Measurements from ENCODE around the gene CACNG4.

CACNG4 gene

GRCh38 chr17:66935717-66936116, 28.8 kb upstream of the CACNG4 start:
- no peak overlapping the region for H3K4me3 ChIP-seq (ENCODE audit: low read depth, low read length)
- TF ChIP-seq CTCF (IDR thresholded peaks at IDR 0.05; ENCODE audit: borderline replicate concordance, insufficient read depth, low read depth, low read length), result no peak

GRCh38 chr17:66938656-66939055, 25.9 kb upstream of the CACNG4 start:
- TF ChIP-seq CTCF (IDR thresholded peaks at IDR 0.05; ENCODE audit: borderline replicate concordance, insufficient read depth, low read depth, low read length), result no peak

DNA sequence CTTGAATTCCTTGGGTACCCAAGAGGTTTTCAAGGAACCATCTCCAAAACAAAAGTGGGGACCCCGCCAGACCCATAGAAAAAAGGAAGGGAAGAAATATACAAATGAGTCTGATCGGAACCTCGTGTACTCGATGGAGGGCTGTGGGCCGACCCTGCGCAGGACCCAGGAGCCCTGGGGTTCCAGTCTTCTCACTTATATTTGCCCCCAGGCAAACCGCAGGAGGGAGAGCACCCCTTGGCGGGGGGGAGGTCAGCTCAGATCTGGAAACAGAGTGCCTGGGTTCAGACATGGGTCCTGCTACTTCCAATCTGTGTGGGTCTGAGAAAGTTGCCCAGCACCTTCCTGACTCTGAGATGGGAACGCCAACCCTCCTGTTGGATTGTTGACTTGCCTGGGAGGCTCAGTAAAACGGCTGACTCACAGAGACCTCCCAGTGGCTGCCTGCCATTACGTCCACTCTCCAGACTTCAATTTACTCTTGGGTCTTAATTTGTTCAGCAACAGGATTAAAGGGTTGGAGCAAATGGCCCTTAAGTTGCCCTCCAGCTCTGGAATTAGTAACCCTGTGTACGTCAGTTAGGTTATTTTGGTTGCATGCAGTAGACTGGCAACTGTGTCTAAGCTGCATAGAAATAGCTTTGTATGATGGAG, 24.9 kb upstream of the CACNG4 start:
- no peak overlapping the region for H3K4me3 ChIP-seq (ENCODE audit: low read depth, low read length)
- TF ChIP-seq CTCF (IDR thresholded peaks at IDR 0.05; ENCODE audit: borderline replicate concordance, insufficient read depth, low read depth, low read length), result no peak

More at GRCh38 chr17:66938656-66939055, 25.9 kb upstream of the CACNG4 start:
- no peak overlapping the region for H3K4me3 ChIP-seq (ENCODE audit: low read depth, low read length)

DNA sequence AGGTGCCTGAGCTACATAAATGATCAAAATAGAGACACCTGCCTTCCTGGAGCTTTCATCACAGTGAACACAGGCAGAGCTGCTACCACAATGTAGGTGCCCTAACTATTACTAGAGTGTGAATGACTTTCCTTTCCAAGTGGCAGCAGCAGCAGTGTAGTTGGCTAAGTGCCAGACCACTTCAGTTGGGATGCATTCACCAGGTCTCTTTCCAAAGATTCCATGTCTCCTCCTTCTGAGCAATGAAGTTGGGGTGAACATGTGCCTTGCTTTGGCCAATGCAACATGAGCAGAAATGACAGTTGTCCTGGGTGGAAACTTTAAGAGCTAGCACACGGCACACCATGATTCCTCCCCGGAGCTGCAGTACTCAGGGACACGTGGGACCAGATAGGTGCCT, 23.3 kb upstream of the CACNG4 start:
- no peak for TF ChIP-seq CTCF (IDR thresholded peaks at IDR 0.05; ENCODE audit: borderline replicate concordance, insufficient read depth, low read depth, low read length)
- no peak overlapping the region for H3K4me3 ChIP-seq (ENCODE audit: low read depth, low read length)

GRCh38 chr17:66941773-66942450, 22.6 kb upstream of the CACNG4 start:
- TF ChIP-seq CTCF (IDR thresholded peaks at IDR 0.05; ENCODE audit: borderline replicate concordance, insufficient read depth, low read depth, low read length), result no peak
- no peak overlapping the region for H3K4me3 ChIP-seq (ENCODE audit: low read depth, low read length)

DNA sequence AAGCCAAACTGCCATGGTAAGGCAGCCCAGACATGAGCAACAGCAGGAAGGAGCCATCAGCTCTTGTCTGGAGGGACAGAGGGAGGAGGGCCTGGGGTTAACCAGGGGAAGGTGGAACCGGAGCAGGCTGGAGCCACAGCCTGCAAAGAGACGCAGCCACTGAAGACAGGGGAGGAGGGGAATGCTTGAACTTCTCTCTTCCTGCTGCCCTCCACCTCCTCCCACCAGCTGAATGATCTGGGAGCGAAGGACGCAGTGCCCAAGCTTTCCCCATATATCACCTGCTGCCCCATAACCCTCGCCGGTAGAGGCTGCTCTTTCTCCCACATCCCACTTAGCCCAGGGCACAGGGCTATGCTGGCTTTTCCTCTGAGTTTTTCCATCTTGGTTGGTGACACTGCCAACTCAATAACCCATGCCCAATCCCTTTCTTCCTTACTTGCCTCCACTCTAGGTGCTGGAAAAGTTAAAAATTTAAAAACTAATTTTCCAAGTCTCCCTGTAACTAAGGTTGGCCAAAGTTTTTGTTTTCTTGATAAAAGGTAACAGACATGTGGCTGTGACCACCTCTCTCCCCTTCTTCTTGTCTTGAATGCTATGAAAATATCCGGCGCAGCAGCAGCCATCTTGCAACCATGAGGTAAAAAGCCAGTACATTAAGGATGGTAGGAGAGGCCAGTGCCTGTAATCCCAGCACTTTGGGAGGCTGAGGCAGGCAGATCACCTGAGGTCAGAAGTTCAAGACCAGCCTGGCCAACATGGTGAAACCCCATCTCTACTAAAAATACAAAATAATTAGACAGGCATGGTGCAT, 21.8 kb upstream of the CACNG4 start:
- TF ChIP-seq CTCF (IDR thresholded peaks at IDR 0.05; ENCODE audit: borderline replicate concordance, insufficient read depth, low read depth, low read length), result no peak
- H3K4me3 ChIP-seq (ENCODE audit: low read depth, low read length), result no peak overlapping the region
